ENCODE measurements around the gene PPIF.

PPIF gene

GRCh38 chr10:79382491-79382941 is 35.2 kb downstream of the PPIF start:
- H3K4me2 ChIP-seq (ENCODE audit: low read length) = no peak overlapping the region
- no peaks in the 10 kb centered on the region for H3K27me3 ChIP-seq (ENCODE audit: low read depth, low read length)
- no peak overlapping the region for H2AFZ ChIP-seq (ENCODE audit: low read depth, low read length)
- no peaks in the 10 kb centered on the region for H3K9me3 ChIP-seq (ENCODE audit: insufficient read depth, low read length)
- no peak overlapping the region for H3K9ac ChIP-seq (ENCODE audit: low read length)
- no peaks in the 10 kb centered on the region for H3K36me3 ChIP-seq (replicated peaks; ENCODE audit: low read depth, low read length)
- H3K4me1 ChIP-seq (ENCODE audit: low read length) = no peaks in the 10 kb centered on the region
- TF ChIP-seq CTCF (IDR thresholded peaks at IDR 0.05; ENCODE audit: low read depth, low read length) (no peak), EZH2phosphoT487 (IDR thresholded peaks at IDR 0.05; ENCODE audit: low read depth) (no peak)
- no peak overlapping the region for H3K4me3 ChIP-seq (ENCODE audit: low read length)
- H4K20me1 ChIP-seq (ENCODE audit: insufficient read depth, low read length) = no peaks in the 10 kb centered on the region
- no peak overlapping the region for H3K27ac ChIP-seq (ENCODE audit: low read length)
- no peaks in the 10 kb centered on the region for H3K79me2 ChIP-seq (ENCODE audit: low read length)

- H3K79me2 ChIP-seq (ENCODE audit: low read length) = no peaks in the 10 kb centered on the region
- no peaks in the 10 kb centered on the region for H3K36me3 ChIP-seq (replicated peaks; ENCODE audit: low read depth, low read length)
- peaks cover 8% of the 10 kb centered on the region for H3K4me1 ChIP-seq (ENCODE audit: low read length)
- TF ChIP-seq CTCF (IDR thresholded peaks at IDR 0.05; ENCODE audit: low read depth, low read length) (no peak), EZH2phosphoT487 (IDR thresholded peaks at IDR 0.05; ENCODE audit: low read depth) (no peak)
- no peak overlapping the region for H3K4me2 ChIP-seq (ENCODE audit: low read length)
- no peak overlapping the region for H2AFZ ChIP-seq (ENCODE audit: low read depth, low read length)
- no peak overlapping the region for H3K27ac ChIP-seq (ENCODE audit: low read length)
- H3K4me3 ChIP-seq (ENCODE audit: low read length) = no peak overlapping the region
- H3K27me3 ChIP-seq (ENCODE audit: low read depth, low read length) = no peaks in the 10 kb centered on the region
- H3K9me3 ChIP-seq (ENCODE audit: insufficient read depth, low read length) = no peaks in the 10 kb centered on the region
- no peak overlapping the region for H3K9ac ChIP-seq (ENCODE audit: low read length)
- H4K20me1 ChIP-seq (ENCODE audit: insufficient read depth, low read length) = no peaks in the 10 kb centered on the region
Measured at GRCh38 chr10:79383974-79384606, 36.8 kb downstream of the PPIF start.

- Histone ChIP-seq H3K79me2 (ENCODE audit: low read length) (no peaks in the 10 kb centered on the region), H3K4me3 (ENCODE audit: low read length) (no peak overlapping the region), H3K4me1 (ENCODE audit: low read length) (peaks cover 10% of the 10 kb centered on the region), H3K9me3 (ENCODE audit: insufficient read depth, low read length) (no peaks in the 10 kb centered on the region), H3K4me2 (ENCODE audit: low read length) (no peak overlapping the region), H3K27ac (ENCODE audit: low read length) (no peak overlapping the region), H4K20me1 (ENCODE audit: insufficient read depth, low read length) (no peaks in the 10 kb centered on the region), H2AFZ (ENCODE audit: low read depth, low read length) (no peak overlapping the region), H3K36me3 (replicated peaks; ENCODE audit: low read depth, low read length) (no peaks in the 10 kb centered on the region), H3K9ac (ENCODE audit: low read length) (no peak overlapping the region), H3K27me3 (ENCODE audit: low read depth, low read length) (no peaks in the 10 kb centered on the region)
- TF ChIP-seq CTCF (IDR thresholded peaks at IDR 0.05; ENCODE audit: low read depth, low read length) (no peak), EZH2phosphoT487 (IDR thresholded peaks at IDR 0.05; ENCODE audit: low read depth) (no peak)
Measured at GRCh38 chr10:79384773-79385391, 37.6 kb downstream of the PPIF start.

DNA sequence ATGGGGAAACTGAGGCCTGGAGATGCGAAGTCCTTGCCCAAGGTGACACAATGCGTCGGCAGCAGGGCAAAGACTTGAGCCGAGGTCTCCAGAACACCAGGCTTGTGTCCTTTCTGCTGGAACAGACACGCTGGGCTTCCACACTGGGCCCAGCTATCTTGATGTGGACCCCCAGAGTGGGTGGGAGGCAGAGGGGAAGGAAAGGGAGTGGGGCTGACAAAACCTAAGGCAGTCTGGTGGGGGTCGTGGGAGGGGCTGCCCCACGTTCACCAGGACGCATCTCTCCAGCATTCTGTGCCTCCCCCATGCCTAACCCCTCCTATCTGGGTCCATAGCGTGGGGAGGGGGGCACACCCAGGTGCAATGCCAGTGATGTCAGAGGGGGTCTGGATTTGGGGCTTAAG is 38.1 kb downstream of the PPIF start:
- H3K27ac ChIP-seq (ENCODE audit: low read length) = no peak overlapping the region
- TF ChIP-seq CTCF (IDR thresholded peaks at IDR 0.05; ENCODE audit: low read depth, low read length) (no peak), EZH2phosphoT487 (IDR thresholded peaks at IDR 0.05; ENCODE audit: low read depth) (no peak)
- no peaks in the 10 kb centered on the region for H4K20me1 ChIP-seq (ENCODE audit: insufficient read depth, low read length)
- H3K27me3 ChIP-seq (ENCODE audit: low read depth, low read length) = no peaks in the 10 kb centered on the region
- no peak overlapping the region for H3K4me2 ChIP-seq (ENCODE audit: low read length)
- no peak overlapping the region for H3K9ac ChIP-seq (ENCODE audit: low read length)
- no peak overlapping the region for H3K4me3 ChIP-seq (ENCODE audit: low read length)
- no peak overlapping the region for H2AFZ ChIP-seq (ENCODE audit: low read depth, low read length)
- no peaks in the 10 kb centered on the region for H3K36me3 ChIP-seq (replicated peaks; ENCODE audit: low read depth, low read length)
- no peaks in the 10 kb centered on the region for H3K79me2 ChIP-seq (ENCODE audit: low read length)
- peaks cover 10% of the 10 kb centered on the region for H3K4me1 ChIP-seq (ENCODE audit: low read length)
- no peaks in the 10 kb centered on the region for H3K9me3 ChIP-seq (ENCODE audit: insufficient read depth, low read length)

Data from OCI-LY3 (cell line).